EL (cell line): ENCODE data around the gene ATP8B3.

Source experiments
- DNase-seq: peaks from one replicate; pipeline ENCODE4 v3.0.0-alpha.2; 2016

The ATP8B3 gene

DNA sequence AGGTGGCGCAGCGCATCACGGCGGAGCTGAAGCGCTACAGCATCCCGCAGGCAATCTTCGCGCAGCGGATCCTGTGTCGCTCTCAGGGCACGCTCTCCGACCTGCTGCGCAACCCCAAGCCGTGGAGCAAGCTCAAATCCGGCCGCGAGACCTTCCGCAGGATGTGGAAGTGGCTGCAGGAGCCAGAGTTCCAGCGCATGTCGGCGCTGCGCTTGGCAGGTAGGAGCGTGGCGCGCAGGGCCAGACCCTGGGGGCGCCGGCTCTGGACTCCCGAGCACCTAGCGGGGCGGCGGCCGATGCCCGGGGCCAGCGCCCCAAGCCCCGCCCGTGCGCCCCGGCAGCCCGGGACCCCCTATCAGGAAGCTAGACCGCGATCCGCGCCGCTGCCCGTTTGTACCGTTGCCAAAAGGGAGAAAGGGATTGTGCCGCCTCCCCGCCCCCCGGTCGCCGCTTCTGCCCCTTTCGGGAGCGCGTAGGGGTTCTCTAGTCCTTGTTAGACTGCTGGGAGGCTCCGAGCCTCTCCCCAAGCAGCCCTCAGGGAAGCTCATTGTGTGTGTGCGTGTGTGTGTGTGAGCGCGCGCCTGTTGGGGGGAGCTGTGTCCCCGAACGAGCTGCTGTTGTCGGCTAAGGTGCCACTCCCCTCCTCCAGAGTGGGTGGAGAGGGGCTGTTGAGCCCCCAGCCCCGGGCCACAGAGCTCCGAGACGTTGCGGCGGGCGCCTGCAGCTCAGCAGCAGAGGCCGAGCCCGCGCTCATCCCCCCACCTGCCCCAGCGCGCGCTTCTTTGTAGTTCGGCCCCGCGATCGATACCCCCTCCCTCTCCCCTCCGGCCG lies 57.2 kb downstream of the ATP8B3 start:
- no peak for DNase-seq

DNA sequence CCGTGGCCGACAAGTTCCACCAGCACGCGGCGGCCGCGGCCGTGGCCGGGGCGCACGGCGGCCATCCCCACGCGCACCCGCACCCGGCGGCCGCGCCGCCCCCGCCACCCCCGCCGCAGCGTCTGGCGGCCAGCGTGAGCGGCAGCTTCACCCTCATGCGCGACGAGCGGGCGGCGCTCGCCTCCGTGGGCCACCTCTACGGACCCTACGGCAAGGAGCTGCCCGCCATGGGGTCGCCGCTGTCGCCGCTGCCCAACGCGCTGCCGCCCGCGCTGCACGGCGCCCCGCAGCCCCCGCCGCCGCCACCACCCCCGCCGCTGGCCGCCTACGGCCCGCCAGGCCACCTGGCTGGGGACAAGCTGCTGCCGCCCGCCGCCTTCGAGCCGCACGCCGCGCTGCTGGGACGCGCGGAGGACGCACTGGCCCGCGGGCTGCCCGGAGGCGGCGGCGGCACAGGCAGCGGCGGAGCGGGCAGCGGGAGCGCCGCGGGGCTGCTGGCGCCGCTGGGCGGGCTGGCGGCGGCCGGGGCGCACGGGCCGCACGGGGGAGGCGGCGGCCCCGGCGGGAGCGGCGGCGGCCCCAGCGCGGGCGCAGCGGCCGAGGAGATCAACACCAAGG lies 57.9 kb downstream of the ATP8B3 start:
- DNase-seq, result no peak

DNA sequence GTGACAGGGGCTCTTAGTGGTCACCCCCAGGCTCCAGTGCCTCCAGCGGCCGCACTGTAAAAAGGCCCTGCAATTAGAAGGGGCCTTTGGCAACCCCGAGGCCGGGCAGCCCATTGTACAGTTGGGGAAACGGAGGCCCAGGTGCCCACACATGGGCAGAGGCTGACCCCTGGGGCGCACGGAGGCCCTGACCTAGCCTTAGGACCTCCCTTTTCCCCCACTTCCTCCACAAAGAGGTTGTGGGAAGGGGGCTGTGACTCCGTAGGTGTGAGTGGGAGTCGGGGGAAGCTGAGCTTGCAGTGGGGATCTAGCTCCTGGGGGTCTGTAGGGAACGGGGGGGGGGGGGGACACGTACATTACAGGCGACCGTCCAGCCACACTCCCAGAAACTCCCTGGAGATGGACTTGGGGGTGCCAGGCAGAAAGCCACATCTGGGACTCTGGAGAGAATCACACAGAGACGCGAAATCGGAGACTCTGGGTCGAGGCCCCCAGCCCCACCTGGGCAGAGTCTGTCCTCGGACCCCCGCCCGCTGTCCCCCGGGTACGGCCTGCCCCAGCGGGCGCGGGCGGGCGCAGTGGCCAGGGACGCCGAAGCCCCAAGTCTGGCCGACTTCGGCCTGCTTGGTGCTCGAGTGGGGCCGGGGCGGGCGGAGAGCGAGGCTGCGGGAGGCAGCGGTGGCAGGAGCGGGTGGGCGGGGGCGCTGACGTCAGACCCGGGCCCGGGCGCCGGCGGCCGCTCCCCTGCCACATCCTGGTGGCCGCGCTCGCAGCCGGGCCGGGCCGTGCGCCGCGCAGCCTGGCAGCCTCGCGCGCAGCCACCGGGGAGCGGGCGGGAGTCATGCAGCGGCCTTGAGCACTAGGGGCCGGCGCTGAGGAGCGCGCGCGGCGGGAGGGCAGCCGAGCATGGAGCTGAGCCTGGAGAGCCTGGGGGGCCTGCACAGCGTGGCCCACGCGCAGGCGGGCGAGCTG lies 59.0 kb downstream of the ATP8B3 start, which contains the start of gene ONECUT3:
Gene ONECUT3 (plus strand): TSS at position 750 of the 972 bp plus-strand sequence. CDS start 157 bp downstream, at position 907.
- DNase-seq, result no peak

GRCh38 chr19:1752009-1752756 lies 59.9 kb downstream of the ATP8B3 start:
- no peak for DNase-seq

DNA sequence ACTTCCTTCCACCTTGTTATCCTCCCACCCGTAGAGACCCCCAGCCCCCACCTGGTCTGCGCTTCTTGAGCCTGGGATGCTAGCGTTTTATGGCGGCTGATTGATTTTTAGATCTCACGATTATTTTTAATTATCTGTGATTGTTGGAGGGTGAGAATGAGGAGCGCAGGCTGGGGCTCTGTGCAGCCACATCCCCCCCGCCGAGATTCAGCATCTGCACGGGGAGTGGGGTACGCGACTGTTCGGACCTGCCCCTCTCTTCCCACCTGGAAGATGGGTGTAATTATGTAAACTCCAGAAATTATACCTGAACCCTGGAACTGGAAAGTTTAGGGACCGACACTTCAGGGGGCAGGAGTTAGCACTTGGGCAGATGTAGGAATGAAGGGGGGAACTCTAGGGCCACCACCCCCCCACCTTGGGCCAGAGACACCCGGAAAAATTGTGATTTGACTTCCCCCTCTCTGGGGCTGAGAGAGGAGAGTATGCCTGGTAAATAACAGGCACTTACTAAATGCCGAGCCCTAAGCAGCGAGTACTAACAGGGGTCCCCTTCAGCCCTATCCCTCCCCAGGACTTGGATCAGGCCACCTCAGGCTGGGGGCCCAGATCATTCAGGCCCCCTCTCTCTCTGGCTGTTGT lies 60.6 kb downstream of the ATP8B3 start:
- no peak for DNase-seq

GRCh38 chr19:1750343-1751021 lies 61.6 kb downstream of the ATP8B3 start:
- no peak for DNase-seq

- no peak for DNase-seq
Measured at GRCh38 chr19:1749373-1750342, 62.4 kb downstream of the ATP8B3 start.

DNA sequence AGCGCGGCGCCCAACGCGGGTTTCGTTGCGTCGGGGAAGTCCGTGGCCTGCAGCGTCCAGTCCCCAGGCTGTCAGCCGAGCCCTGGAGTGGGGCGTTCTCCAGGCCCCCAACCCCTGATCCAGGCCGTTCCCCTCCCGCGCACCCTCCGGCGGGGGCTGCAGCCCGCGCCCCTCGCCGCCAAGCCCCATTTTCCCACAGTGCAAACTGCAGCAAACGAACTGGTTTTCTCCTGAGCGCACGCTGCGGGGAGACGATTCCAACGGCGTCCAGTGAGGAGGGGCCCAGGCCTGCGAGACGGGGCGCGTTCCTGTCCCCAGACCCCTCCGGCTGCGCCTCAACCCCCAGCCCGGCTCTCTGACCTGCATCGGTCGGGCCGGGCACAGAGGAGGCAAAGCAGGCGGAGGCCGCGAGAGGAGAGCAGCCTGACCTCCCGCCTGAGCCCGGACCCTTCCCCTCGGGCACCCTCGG lies 63.2 kb downstream of the ATP8B3 start:
- no peak for DNase-seq

GRCh38 chr19:1748115-1748872 lies 63.8 kb downstream of the ATP8B3 start:
- DNase-seq, result no peak

- DNase-seq, result peak; percentile 89
Measured at GRCh38 chr19:1747285-1748114, 64.6 kb downstream of the ATP8B3 start.

GRCh38 chr19:1746401-1747284 lies 65.4 kb downstream of the ATP8B3 start:
- DNase-seq, result peak; percentile 48

DNA sequence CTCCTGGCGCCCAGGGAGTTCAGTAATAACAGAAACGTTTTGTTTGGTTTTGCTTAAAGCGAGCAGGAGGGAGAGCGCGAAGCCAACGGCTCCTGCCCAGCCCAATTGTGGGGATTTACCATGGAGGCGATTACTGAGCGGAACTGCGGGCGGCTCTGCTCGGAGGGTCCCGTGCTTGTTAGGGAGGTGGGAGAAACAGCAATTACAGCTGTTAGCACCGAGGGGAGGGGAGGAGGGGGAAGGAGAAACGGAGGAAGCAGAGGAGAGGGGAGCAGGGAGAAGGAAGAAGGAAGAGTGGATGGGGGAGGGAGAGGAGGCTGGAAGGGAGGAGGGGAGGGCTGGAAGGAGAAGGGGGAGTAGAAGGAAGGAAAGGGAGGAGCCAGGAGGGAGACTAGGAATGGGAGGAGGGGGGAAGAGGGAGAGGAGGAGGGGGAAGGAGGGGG lies 66.5 kb downstream of the ATP8B3 start:
- no peak for DNase-seq

GRCh38 chr19:1744822-1745563 lies 67.1 kb downstream of the ATP8B3 start:
- DNase-seq, result no peak

DNA sequence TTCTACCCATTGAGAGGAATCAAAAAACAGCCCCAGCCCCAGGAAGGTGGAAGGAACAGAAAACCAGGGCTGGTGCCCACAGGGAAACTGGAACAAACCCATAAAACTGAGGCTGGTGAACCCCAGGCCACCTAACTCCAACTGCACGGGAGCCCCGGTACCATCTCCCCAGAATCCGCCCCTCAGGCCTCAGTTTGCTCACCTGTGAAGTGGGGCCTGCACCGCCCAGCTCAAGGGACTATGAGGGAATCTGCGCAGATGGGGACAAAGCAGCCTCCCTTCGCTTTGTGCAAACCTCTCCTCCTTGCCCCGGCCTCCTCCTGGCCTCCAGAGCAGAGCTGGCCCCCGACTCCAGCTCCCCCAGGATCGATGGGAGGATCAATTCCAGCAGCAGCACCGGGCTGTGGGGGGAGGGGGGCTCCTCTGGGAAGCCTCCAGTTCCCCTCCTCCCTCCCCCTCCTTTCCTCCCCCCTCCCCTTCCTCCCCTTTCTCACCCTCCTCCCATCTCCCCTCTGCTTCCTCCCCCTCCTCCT lies 67.9 kb downstream of the ATP8B3 start:
- no peak for DNase-seq

- no peak for DNase-seq
Measured at GRCh38 chr19:1742989-1743696, 68.9 kb downstream of the ATP8B3 start.
